Activated CD4-positive, alpha-beta T cell treated with anti-CD3 and anti-CD28 coated beads for 1 hour (primary cell): ENCODE data around the gene NNT.
"Not testable (repeated sequence)": the region's sequence is repeated elsewhere in the genome, so short reads cannot be mapped to it uniquely, and the experiment has no call there.

ENCODE experiments used
- DNase-seq: peaks from one replicate; pipeline ENCODE4 v3.0.0-alpha.2; 2020

Gene NNT

DNA sequence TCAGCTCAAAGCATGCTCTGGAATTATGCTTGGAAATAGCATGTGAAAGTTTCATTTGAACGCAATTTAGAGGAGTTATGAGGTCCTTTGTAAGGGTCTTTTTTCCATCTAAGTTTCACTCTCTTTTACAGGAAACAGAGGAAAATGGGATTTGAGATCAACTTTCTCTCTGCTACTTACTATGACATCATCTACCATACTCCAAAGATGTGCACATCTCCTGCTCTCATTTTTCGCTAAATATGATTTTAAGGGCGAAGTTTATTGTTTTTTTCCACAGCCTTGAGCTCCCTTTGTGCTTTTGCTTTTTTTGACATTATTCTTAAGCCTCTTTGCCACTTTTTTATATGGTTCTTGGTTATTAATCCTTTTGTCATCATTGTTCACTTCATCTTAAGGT is 125.6 kb downstream of the NNT start:
- DNase-seq = no peak

DNA sequence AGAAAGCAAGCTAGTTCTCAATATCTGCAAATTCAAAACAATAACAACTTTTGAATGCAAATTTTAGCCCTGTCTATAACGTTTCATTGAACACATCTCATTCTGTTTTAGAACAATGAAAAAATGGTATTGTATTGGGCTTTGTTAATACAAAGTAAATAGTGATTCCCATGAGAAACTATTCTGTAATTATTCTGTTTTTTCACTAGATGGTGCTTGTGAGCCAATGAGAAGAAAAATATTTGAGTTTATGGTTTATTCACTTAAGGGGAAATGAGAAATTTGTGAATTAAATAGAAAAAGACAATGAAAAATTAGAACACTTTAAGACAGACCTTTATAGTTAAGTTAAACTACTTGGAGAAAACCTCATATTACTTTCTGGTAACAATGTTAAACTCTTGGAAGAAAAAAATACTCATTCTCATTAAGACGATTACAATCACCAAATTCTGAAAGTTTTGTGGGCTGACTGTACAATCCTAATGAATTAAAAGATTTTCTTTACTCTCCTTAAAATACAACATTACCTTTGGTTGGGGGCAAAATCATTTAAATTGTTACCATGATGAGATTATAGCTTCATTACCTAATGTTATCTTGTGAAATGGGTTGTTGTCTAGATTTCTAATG is 127.0 kb downstream of the NNT start:
- no peak for DNase-seq

DNA sequence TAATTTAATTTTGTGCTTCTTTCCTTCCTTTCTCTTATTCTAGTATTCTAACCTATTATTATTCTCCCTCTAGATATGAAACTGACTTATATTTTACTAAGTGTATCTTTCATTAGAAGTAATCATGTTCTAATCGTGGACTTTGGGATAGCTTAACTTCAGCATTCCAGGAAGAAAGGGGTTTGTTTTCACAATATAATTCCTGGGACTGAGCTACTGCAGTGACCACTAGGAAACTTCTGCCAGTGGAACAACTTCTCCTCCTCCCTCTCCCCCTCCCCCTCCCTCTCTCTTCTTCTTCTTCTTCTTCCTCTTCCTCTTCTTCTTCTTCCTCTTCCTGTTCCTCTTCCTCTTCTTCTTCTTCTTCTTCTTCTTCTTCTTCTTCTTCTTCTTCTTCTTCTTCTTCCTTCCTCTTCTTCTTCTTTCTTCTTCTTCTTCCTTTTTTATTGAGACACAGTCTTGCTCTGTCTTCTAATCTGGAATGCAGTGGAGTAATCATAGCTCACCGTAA is 127.9 kb downstream of the NNT start:
- DNase-seq = no peak

DNA sequence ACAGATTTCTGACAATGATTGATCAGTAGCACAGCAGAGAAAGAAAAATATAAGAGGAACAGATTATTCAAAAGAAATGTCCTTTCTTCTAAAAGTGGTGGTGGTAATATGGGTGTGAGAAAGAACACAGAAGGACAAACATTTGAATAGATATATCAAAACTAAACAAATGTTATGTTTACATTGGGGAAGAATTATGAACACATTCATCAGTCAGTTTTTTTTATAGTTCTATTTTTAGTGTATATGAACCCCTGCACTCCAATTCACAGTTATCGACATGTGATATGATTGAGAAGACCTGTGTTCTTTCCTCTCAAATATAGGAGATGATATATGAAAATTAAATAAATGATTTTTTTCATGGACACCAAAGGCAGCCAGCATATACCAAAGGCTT is 128.6 kb downstream of the NNT start:
- DNase-seq = no peak

DNA sequence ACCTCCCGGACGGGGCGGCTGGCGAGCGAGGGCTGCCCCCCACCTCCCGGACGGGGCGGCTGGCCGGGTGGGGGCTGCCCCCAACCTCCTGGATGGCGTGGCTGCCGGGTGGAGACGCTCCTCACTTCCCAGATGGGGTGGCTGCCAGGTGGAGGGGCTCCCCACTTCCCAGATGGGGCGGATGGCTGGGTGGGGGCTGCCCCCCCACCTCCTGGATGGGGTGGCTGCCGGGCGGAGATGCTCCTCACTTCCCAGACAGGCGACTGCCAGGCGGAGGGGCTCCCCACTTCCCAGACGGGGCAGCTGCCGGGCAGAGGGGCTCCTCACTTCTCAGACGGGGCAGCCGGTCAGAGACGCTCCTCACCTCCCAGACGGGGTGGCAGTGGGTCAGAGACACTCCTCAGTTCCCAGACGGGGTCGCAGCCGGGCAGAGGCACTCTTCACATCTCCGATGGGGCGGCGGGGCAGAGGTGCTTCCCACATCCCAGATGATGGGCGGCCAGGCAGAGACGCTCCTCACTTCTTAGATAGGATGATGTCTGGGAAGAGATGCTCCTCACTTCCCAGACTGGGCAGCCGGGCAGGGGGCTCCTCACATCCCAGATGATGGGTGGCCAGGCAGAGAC is 143.1 kb downstream of the NNT start:
- DNase-seq = not testable (repeated sequence)

DNA sequence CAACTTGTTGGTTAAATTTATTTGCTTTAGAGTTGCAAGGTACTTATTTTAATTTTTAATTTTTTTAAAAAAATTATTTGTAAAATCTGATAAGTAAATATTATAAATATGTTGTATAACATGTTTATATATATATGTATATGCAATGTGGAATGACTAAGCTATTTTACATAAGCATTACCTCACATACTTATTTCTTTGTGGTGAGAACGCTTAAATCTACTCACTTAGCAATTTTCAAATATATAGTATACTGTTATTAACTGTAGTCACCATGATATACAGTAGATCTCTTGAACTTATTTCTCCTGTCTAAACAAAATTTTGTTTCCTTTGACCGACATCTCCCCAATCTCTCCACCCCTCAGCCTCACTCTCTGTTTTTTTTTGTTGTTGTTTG is 147.8 kb downstream of the NNT start:
- no peak for DNase-seq

DNA sequence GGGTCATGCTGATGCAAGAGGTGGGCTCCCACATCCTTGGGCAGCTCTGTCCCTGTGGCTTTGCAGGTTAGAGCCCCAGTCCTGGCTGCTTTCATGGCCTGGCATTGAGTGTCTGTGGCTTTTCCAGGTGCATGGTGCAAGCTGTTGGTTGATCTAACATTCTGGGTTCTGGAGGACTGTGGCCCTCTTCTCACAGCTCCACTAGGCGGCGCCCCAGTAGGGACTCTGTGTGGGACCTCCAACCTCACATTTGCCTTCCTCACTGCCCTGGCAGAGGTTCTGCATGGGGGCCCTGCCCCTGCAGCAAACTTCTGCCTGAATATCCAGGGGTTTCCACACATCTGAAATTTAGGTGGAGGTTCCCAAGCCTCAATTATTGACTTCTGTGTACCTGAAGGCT is 150.1 kb downstream of the NNT start:
- no peak for DNase-seq
